GM23338 (cell line): ENCODE results near the gene HK2. TPM values are rescaled to one million over a fixed set of nuclear protein-coding genes. Genes with fewer than 3 reads are reported as not detected.

ENCODE experiments used
- ATAC-seq: fragments of 200-7000 bp; cut with Tn5 transposase; 3 replicates; pipeline ENCODE4 v1.9.1; 2020
- DNase-seq: peaks from one replicate; pipeline ENCODE4 v3.0.0-alpha.2; 2015; ENCODE audit warnings: low spot score
- H2AFZ ChIP-seq: fragments of 200-600 bp; sonication (generic); 2 replicates; pipeline ENCODE4 v1.8.0; 2016; ENCODE audit warnings: antibody characterized with exemption, mild to moderate bottlenecking, moderate library complexity
- H3F3A ChIP-seq: fragments of 200-600 bp; sonication (generic); replicated peaks from 2 replicates; pipeline ENCODE4 v1.8.0; 2017; ENCODE audit warnings: antibody characterized with exemption, mixed run types, low read depth
- H3K27ac ChIP-seq: fragments of 200-600 bp; sonication (generic); 2 replicates; pipeline ENCODE4 v1.6.1; 2016; ENCODE audit warnings: low read depth
- H3K27me3 ChIP-seq: fragments of 200-600 bp; sonication (generic); 2 replicates; pipeline ENCODE4 v1.8.0; 2016; ENCODE audit warnings: mild to moderate bottlenecking, mixed run types, moderate library complexity; ENCODE audit not compliant: insufficient read depth
- H3K36me3 ChIP-seq: fragments of 200-600 bp; sonication (generic); 2 replicates; pipeline ENCODE4 v1.8.0; 2016; ENCODE audit warnings: mild to moderate bottlenecking; ENCODE audit not compliant: insufficient read depth
- H3K4me1 ChIP-seq: fragments of 200-600 bp; sonication (generic); 2 replicates; pipeline ENCODE4 v1.8.0; 2016; ENCODE audit warnings: mild to moderate bottlenecking, moderate library complexity; ENCODE audit not compliant: insufficient read depth
- H3K4me2 ChIP-seq: fragments of 200-600 bp; sonication (generic); 2 replicates; pipeline ENCODE4 v1.7.1; 2017; ENCODE audit warnings: mixed run types
- H3K4me3 ChIP-seq: fragments of 200-600 bp; sonication (generic); 2 replicates; pipeline ENCODE4 v1.6.1; 2016; ENCODE audit warnings: mixed run types
- H3K79me2 ChIP-seq: fragments of 200-600 bp; sonication (generic); replicated peaks from 2 replicates; pipeline ENCODE4 v1.8.0; 2017; ENCODE audit warnings: mild to moderate bottlenecking; ENCODE audit not compliant: insufficient read depth
- H3K9me2 ChIP-seq: fragments of 200-600 bp; sonication (generic); 2 replicates; pipeline ENCODE4 v1.8.0; 2017; ENCODE audit not compliant: insufficient read depth
- H4K20me1 ChIP-seq: fragments of 200-600 bp; sonication (generic); replicated peaks from 2 replicates; pipeline ENCODE4 v1.8.0; 2017; ENCODE audit warnings: mild to moderate bottlenecking; ENCODE audit not compliant: insufficient read depth
- H3K27ac Mint-ChIP-seq: 2 replicates; pipeline ENCODE4 v1.8.0; 2020; ENCODE audit warnings: inconsistent platforms, mild to moderate bottlenecking, moderate library complexity, mixed read lengths
- H3K27me3 Mint-ChIP-seq: 3 replicates; pipeline ENCODE4 v1.8.0; 2022; ENCODE audit warnings: low read depth, mild to moderate bottlenecking, moderate library complexity, mixed read lengths, inconsistent platforms; ENCODE audit not compliant: insufficient read depth, poor library complexity
- H3K36me3 Mint-ChIP-seq: 3 replicates; pipeline ENCODE4 v1.8.0; 2021; ENCODE audit warnings: low read depth, mild to moderate bottlenecking, inconsistent platforms, moderate library complexity, mixed read lengths
- H3K4me1 Mint-ChIP-seq: 3 replicates; pipeline ENCODE4 v1.8.0; 2020; ENCODE audit warnings: mild to moderate bottlenecking, inconsistent platforms, mixed read lengths
- H3K4me3 Mint-ChIP-seq: 3 replicates; pipeline ENCODE4 v1.8.0; 2021; ENCODE audit warnings: moderate library complexity, mild to moderate bottlenecking, inconsistent platforms, mixed read lengths
- H3K9me3 Mint-ChIP-seq: 3 replicates; pipeline ENCODE4 v1.8.0; 2020; ENCODE audit warnings: moderate library complexity, mild to moderate bottlenecking, inconsistent platforms, mixed read lengths
- CREB1 ChIP-seq: fragments of 250-450 bp; sonication (Bioruptor Pico); IDR thresholded peaks from 2 replicates; pipeline ENCODE4 v1.5.0; 2020; ENCODE audit warnings: low read depth, mild to moderate bottlenecking, moderate library complexity
- CTCF ChIP-seq, 2 experiments: fragments of 200-600 bp in 1 of 2; sonication (generic) in 1 of 2; conservative IDR thresholded peaks; 2 replicates each; pipeline versions ENCODE4 v1.5.1 to v1.6.1; 2016 to 2017; ENCODE audit warnings: antibody characterized with exemption in 2 of 2, low read depth in 2 of 2, mild to moderate bottlenecking in 2 of 2, moderate library complexity in 1 of 2
- ETS1 ChIP-seq: IDR thresholded peaks from 2 replicates; pipeline ENCODE4 v1.6.1; 2016; ENCODE audit warnings: antibody characterized with exemption
- EZH2 ChIP-seq: fragments of 200-600 bp; sonication (generic); IDR thresholded peaks from one replicate; pipeline ENCODE4 v1.8.0; 2017; ENCODE audit warnings: antibody characterized with exemption, mild to moderate bottlenecking, low read depth; ENCODE audit not compliant: unreplicated experiment
- EZH2phosphoT487 ChIP-seq: fragments of 200-600 bp; sonication (generic); IDR thresholded peaks from one replicate; pipeline ENCODE4 v1.8.1; 2018; ENCODE audit warnings: antibody characterized with exemption; ENCODE audit not compliant: unreplicated experiment
- JUNB ChIP-seq: IDR thresholded peaks from one replicate; pipeline ENCODE4 v1.6.1; 2016; ENCODE audit warnings: antibody characterized with exemption; ENCODE audit not compliant: unreplicated experiment
- NANOG ChIP-seq: IDR thresholded peaks from 2 replicates; pipeline ENCODE4 v1.6.1; 2016; ENCODE audit warnings: antibody characterized with exemption, borderline replicate concordance
- POLR2AphosphoS5 ChIP-seq: IDR thresholded peaks from 2 replicates; pipeline ENCODE4 v1.6.1; 2016; ENCODE audit warnings: antibody characterized with exemption, low read depth
- REST ChIP-seq: IDR thresholded peaks from one replicate; pipeline ENCODE4 v1.6.1; 2018; ENCODE audit warnings: antibody characterized with exemption; ENCODE audit not compliant: unreplicated experiment
- STAT1 ChIP-seq: IDR thresholded peaks from one replicate; pipeline ENCODE4 v1.6.1; 2016; ENCODE audit warnings: antibody characterized with exemption; ENCODE audit not compliant: unreplicated experiment
- ZNF114 ChIP-seq: fragments of 250-450 bp; sonication (Bioruptor Pico); IDR thresholded peaks from 2 replicates; pipeline ENCODE4 v1.5.0; 2020; ENCODE audit warnings: mild to moderate bottlenecking, moderate library complexity
- ZNF331 ChIP-seq: fragments of 250-450 bp; sonication (Bioruptor Pico); IDR thresholded peaks from 2 replicates; pipeline ENCODE4 v1.5.0; 2020; ENCODE audit warnings: low read depth, mild to moderate bottlenecking, moderate library complexity
- ZNF462 ChIP-seq: fragments of 250-450 bp; sonication (Bioruptor Pico); IDR thresholded peaks from 2 replicates; pipeline ENCODE4 v1.5.0; 2020; ENCODE audit warnings: mild to moderate bottlenecking, moderate library complexity
- polyA plus RNA-seq: library from polyadenylated mRNA; unstranded; fragments of >200 nt; fragmentation: Nextera tagmentation; extraction: Ambion mirVana; gene quantifications from 2 replicates; pipeline ENCODE4 v1.2.1, GENCODE V29; 2016
- total RNA-seq: library from RNA; depleted of rRNA; stranded (reverse); fragments of >200 nt; shearing (Covaris generic); gene quantifications from 2 replicates; pipeline ENCODE4 v1.2.3, GENCODE V29; 2014

Gene HK2
- total and polyA plus RNA-seq, 2 experiments from 2014 or later = 23.2 to 54.7 TPM

GRCh38 chr2:74836675-74837401, 2.9 kb downstream of the HK2 start:
- H3K4me2 ChIP-seq = peak overlapping the region; percentile 99
- Mint-ChIP-seq H3K9me3 (no peaks in the 10 kb centered on the region), H3K27me3 (peaks cover 10% of the 10 kb centered on the region), H3K4me3 (peak overlapping the region; percentile 95), H3K4me1 (peaks cover 57% of the 10 kb centered on the region), H3K27ac (peak overlapping the region; percentile 59), H3K36me3 (peaks cover 19% of the 10 kb centered on the region)
- H3K27ac ChIP-seq = peak overlapping the region; percentile 87
- ATAC-seq (peak; percentile 49), DNase-seq (peak; percentile 79)
- H4K20me1 ChIP-seq = peaks cover 41% of the 10 kb centered on the region
- peak; percentile 82; the same call in 1 of the 2 replicates for TF ChIP-seq NANOG
- no peak; a peak in 1 of 4 replicates for TF ChIP-seq CTCF (conservative IDR thresholded peaks at IDR 0.05; ENCODE audit: low read depth in 2 of 2)
- no peak; the same call in 1 of the 2 replicates for TF ChIP-seq ZNF331 (CRISPR knock-in tag)
- 0 out of 2 replicates have a peak, but pooled peaks have one; percentile 20 for TF ChIP-seq ZNF462
- TF ChIP-seq EZH2phosphoT487 = no peak
- no peak for TF ChIP-seq STAT1
- 0 out of 2 replicates have a peak, but pooled peaks have one; percentile 5 for TF ChIP-seq CREB1 (CRISPR knock-in tag)
- no peak for TF ChIP-seq ZNF114 (CRISPR knock-in tag)
- TF ChIP-seq EZH2 = no peak
- no peak for TF ChIP-seq JUNB
- no peak for TF ChIP-seq ETS1
- no peak for TF ChIP-seq REST
- peak; percentile 54 for TF ChIP-seq POLR2AphosphoS5
- no peaks in the 10 kb centered on the region for H3K36me3 ChIP-seq
- H3K27me3 ChIP-seq = no peaks in the 10 kb centered on the region
- no peaks in the 10 kb centered on the region for H3K9me2 ChIP-seq
- H3K79me2 ChIP-seq = peaks cover 67% of the 10 kb centered on the region
- H3K4me1 ChIP-seq = peaks cover 41% of the 10 kb centered on the region
- H2AFZ ChIP-seq = no peak overlapping the region
- H3F3A ChIP-seq = peaks cover 12% of the 10 kb centered on the region
- H3K4me3 ChIP-seq = peak overlapping the region; percentile 98
